Liver (tissue), 9 donors: ENCODE data around the gene SNAP25. TPM values are rescaled to one million over a fixed set of nuclear protein-coding genes. Genes with fewer than 3 reads are reported as not detected.

Experiments used
- DNase-seq: peaks from one replicate; pipeline ENCODE4 v3.0.0-alpha.2; 2017; ENCODE audit warnings: low spot score
- H3K27ac ChIP-seq, 2 donors: one replicate each; pipeline ENCODE4 v1.7.0; 2013; ENCODE audit warnings: inconsistent platforms in 2 of 2, low read length in 2 of 2, control low read depth in 1 of 2, low read depth in 1 of 2, mild to moderate bottlenecking in 1 of 2
- H3K27me3 ChIP-seq, 4 donors: one replicate each; pipeline versions ENCODE4 v1.6.1 to v1.7.0; 2013; ENCODE audit warnings: low read length in 3 of 4, inconsistent platforms in 1 of 4, mild to moderate bottlenecking in 1 of 4, moderate library complexity in 1 of 4; ENCODE audit not compliant: control insufficient read depth in 4 of 4, insufficient read depth in 4 of 4
- H3K36me3 ChIP-seq, 4 donors: one replicate each; pipeline versions ENCODE4 v1.6.1 to v1.7.0; 2013; ENCODE audit warnings: low read length in 3 of 4, mild to moderate bottlenecking in 3 of 4, low read depth in 1 of 4, moderate library complexity in 1 of 4; ENCODE audit not compliant: control insufficient read depth in 4 of 4, insufficient read depth in 3 of 4
- H3K4me1 ChIP-seq, 4 donors: one replicate each; pipeline versions ENCODE4 v1.6.1 to v1.7.0; 2013; ENCODE audit warnings: low read length in 3 of 4, mild to moderate bottlenecking in 3 of 4, moderate library complexity in 1 of 4; ENCODE audit not compliant: control insufficient read depth in 4 of 4, insufficient read depth in 4 of 4
- H3K4me3 ChIP-seq, 3 donors: one replicate each; pipeline versions ENCODE4 v1.6.1 to v1.7.0; 2013; ENCODE audit warnings: low read length in 3 of 3, control low read depth in 1 of 3, low read depth in 1 of 3, mild to moderate bottlenecking in 1 of 3
- H3K9ac ChIP-seq, 2 donors: one replicate each; pipeline ENCODE4 v1.7.0; 2013; ENCODE audit warnings: low read length in 2 of 2, mild to moderate bottlenecking in 2 of 2, moderate library complexity in 2 of 2, control low read depth in 1 of 2, low read depth in 1 of 2
- H3K9me3 ChIP-seq, 4 donors: one replicate each; pipeline versions ENCODE4 v1.6.1 to v1.7.0; 2013; ENCODE audit warnings: low read length in 3 of 4; ENCODE audit not compliant: control insufficient read depth in 4 of 4
- EGR1 ChIP-seq, 2 donors: IDR thresholded peaks; 2 replicates each; pipeline ENCODE4 v1.6.1; 2016 to 2018; ENCODE audit warnings: antibody characterized with exemption in 2 of 2, low read depth in 2 of 2
- FOXA1 ChIP-seq: IDR thresholded peaks from 2 replicates; pipeline ENCODE4 v1.6.1; 2016; ENCODE audit warnings: antibody characterized with exemption
- FOXA2 ChIP-seq: IDR thresholded peaks from 2 replicates; pipeline ENCODE4 v1.6.1; 2016; ENCODE audit warnings: antibody characterized with exemption
- GABPA ChIP-seq, 2 donors: IDR thresholded peaks in 1 of 2; conservative IDR thresholded peaks in 1 of 2; 2 replicates each; pipeline ENCODE4 v1.6.1; 2016; ENCODE audit warnings: antibody characterized with exemption in 2 of 2, mild to moderate bottlenecking in 1 of 2, moderate library complexity in 1 of 2
- HNF4A ChIP-seq, 2 donors: conservative IDR thresholded peaks; 2 replicates each; pipeline ENCODE4 v1.6.1; 2016; ENCODE audit warnings: antibody characterized with exemption in 2 of 2, mild to moderate bottlenecking in 2 of 2
- HNF4G ChIP-seq: IDR thresholded peaks from 2 replicates; pipeline ENCODE4 v1.6.1; 2016; ENCODE audit warnings: antibody characterized with exemption
- JUND ChIP-seq, 2 donors: IDR thresholded peaks; 2 replicates each; pipeline ENCODE4 v1.6.1; 2016; ENCODE audit warnings: antibody characterized with exemption in 2 of 2
- NR2F2 ChIP-seq: IDR thresholded peaks from 2 replicates; pipeline ENCODE4 v1.6.1; 2016; ENCODE audit warnings: antibody characterized with exemption
- RAD21 ChIP-seq, 2 donors: IDR thresholded peaks; 2 replicates each; pipeline ENCODE4 v1.6.1; 2016; ENCODE audit warnings: antibody characterized with exemption in 2 of 2, mild to moderate bottlenecking in 2 of 2
- REST ChIP-seq: IDR thresholded peaks from 2 replicates; pipeline ENCODE4 v1.6.1; 2016; ENCODE audit warnings: antibody characterized with exemption, mild to moderate bottlenecking
- RXRA ChIP-seq, 2 donors: IDR thresholded peaks; 2 replicates each; pipeline ENCODE4 v1.6.1; 2017 to 2018; ENCODE audit warnings: antibody characterized with exemption in 2 of 2, mild to moderate bottlenecking in 1 of 2
- SP1 ChIP-seq: IDR thresholded peaks from 2 replicates; pipeline ENCODE4 v1.6.1; 2018; ENCODE audit warnings: antibody characterized with exemption, mild to moderate bottlenecking
- TAF1 ChIP-seq: conservative IDR thresholded peaks from 2 replicates; pipeline ENCODE4 v1.6.1; 2016; ENCODE audit warnings: antibody characterized with exemption, mild to moderate bottlenecking
- YY1 ChIP-seq: IDR thresholded peaks from 2 replicates; pipeline ENCODE4 v1.6.1; 2016; ENCODE audit warnings: antibody characterized with exemption, mild to moderate bottlenecking
- WGBS: extraction: QIAGEN DNeasy Blood & Tissue Kit; methylation state at CpG from one replicate; pipeline ENCODE4 v1.1.7; 2013; 5-methylcytosine and 5-hydroxymethylcytosine counted together
- polyA plus RNA-seq, 2 donors: library from polyadenylated mRNA; stranded (reverse) in 1 of 2; unstranded in 1 of 2; fragments of 200-250 nt in 1 of 2; fragments of >200 nt in 1 of 2; fragmentation: Nextera tagmentation in 1 of 2; extraction: Ambion mirVana in 1 of 2; gene quantifications; one replicate each; pipeline versions ENCODE4 v1.2.1 to v1.2.3, GENCODE V29; 2013 to 2015
- total RNA-seq, 2 donors: library from RNA; depleted of rRNA; stranded (reverse); fragments of >200 nt; gene quantifications; one replicate each; pipeline ENCODE4 v1.2.3, GENCODE V29; 2014
- TF ChIP-seq, protein P1 (sequence below): IDR thresholded peaks from 2 replicates; pipeline ENCODE4 v1.6.1; 2016; ENCODE audit warnings: antibody characterized with exemption
- TF ChIP-seq, protein P2 (sequence below): fragments of 150-350 bp; IDR thresholded peaks from 2 replicates; pipeline ENCODE4 v1.5.1; 2017; ENCODE audit warnings: improper control_type of control experiment, low read depth, low read length; ENCODE audit not compliant: missing input control
- TF ChIP-seq, protein P3 (sequence below): IDR thresholded peaks from 2 replicates; pipeline ENCODE4 v1.6.1; 2016; ENCODE audit warnings: antibody characterized with exemption
- TF ChIP-seq, protein P4 (sequence below): IDR thresholded peaks from 2 replicates; pipeline ENCODE4 v1.6.1; 2016; ENCODE audit warnings: antibody characterized with exemption
- donor health status: healthy.
- donor health status: healthy.
- donor health status: healthy.
- donor health status: healthy.
- donor health status: healthy.

SNAP25 gene
- total and polyA plus RNA-seq, 4 donors, result 0.32 to 2.7 (median 0.56) TPM

GRCh38 chr20:10281911-10282310 is 63.3 kb downstream of the SNAP25 start:
- no peak for TF ChIP-seq FOXA2
- no peak for TF ChIP-seq EGR1 (IDR thresholded peaks at IDR 0.05; ENCODE audit: low read depth in 2 of 2)
- TF ChIP-seq HNF4G, result no peak
- TF ChIP-seq RAD21 (IDR thresholded peaks at IDR 0.05), result no peak
- no peak for TF ChIP-seq HNF4A (conservative IDR thresholded peaks at IDR 0.05)
- TF ChIP-seq, protein P1, sequence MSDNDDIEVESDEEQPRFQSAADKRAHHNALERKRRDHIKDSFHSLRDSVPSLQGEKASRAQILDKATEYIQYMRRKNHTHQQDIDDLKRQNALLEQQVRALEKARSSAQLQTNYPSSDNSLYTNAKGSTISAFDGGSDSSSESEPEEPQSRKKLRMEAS, result no peak
- TF ChIP-seq, protein P2, sequence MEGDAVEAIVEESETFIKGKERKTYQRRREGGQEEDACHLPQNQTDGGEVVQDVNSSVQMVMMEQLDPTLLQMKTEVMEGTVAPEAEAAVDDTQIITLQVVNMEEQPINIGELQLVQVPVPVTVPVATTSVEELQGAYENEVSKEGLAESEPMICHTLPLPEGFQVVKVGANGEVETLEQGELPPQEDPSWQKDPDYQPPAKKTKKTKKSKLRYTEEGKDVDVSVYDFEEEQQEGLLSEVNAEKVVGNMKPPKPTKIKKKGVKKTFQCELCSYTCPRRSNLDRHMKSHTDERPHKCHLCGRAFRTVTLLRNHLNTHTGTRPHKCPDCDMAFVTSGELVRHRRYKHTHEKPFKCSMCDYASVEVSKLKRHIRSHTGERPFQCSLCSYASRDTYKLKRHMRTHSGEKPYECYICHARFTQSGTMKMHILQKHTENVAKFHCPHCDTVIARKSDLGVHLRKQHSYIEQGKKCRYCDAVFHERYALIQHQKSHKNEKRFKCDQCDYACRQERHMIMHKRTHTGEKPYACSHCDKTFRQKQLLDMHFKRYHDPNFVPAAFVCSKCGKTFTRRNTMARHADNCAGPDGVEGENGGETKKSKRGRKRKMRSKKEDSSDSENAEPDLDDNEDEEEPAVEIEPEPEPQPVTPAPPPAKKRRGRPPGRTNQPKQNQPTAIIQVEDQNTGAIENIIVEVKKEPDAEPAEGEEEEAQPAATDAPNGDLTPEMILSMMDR, result no peak
- TF ChIP-seq YY1, result no peak
- TF ChIP-seq JUND (IDR thresholded peaks at IDR 0.05), result no peak
- TF ChIP-seq, protein P3, sequence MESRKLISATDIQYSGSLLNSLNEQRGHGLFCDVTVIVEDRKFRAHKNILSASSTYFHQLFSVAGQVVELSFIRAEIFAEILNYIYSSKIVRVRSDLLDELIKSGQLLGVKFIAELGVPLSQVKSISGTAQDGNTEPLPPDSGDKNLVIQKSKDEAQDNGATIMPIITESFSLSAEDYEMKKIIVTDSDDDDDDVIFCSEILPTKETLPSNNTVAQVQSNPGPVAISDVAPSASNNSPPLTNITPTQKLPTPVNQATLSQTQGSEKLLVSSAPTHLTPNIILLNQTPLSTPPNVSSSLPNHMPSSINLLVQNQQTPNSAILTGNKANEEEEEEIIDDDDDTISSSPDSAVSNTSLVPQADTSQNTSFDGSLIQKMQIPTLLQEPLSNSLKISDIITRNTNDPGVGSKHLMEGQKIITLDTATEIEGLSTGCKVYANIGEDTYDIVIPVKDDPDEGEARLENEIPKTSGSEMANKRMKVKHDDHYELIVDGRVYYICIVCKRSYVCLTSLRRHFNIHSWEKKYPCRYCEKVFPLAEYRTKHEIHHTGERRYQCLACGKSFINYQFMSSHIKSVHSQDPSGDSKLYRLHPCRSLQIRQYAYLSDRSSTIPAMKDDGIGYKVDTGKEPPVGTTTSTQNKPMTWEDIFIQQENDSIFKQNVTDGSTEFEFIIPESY, result no peak
- TF ChIP-seq, protein P4, sequence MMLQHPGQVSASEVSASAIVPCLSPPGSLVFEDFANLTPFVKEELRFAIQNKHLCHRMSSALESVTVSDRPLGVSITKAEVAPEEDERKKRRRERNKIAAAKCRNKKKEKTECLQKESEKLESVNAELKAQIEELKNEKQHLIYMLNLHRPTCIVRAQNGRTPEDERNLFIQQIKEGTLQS, result no peak
- no peak for TF ChIP-seq SP1
- TF ChIP-seq FOXA1, result no peak
- no peak for TF ChIP-seq GABPA (IDR thresholded peaks at IDR 0.05 in 1 of 2, conservative IDR thresholded peaks at IDR 0.05 in 1 of 2)
- TF ChIP-seq TAF1, result no peak
- no peak for TF ChIP-seq REST
- no peak for TF ChIP-seq NR2F2
- TF ChIP-seq RXRA (IDR thresholded peaks at IDR 0.05), result no peak
- no peak overlapping the region for H3K27ac ChIP-seq
- H3K36me3 ChIP-seq, result no peaks in the 10 kb centered on the region
- WGBS, result 81% methylated on average over 2 of the region's 2 CpGs
- no peaks in the 10 kb centered on the region for H3K27me3 ChIP-seq
- H3K4me3 ChIP-seq, result no peak overlapping the region
- no peak overlapping the region for H3K9ac ChIP-seq
- no peaks in the 10 kb centered on the region for H3K9me3 ChIP-seq
- DNase-seq, result no peak
- H3K4me1 ChIP-seq, result no peaks in the 10 kb centered on the region
